ENCODE measurements around the gene LIN7A.
A peak's percentile ranks its signal among the peaks of the same experiment; 100 is the strongest.
"Not testable (repeated sequence)": the region's sequence is repeated elsewhere in the genome, so short reads cannot be mapped to it uniquely, and the experiment has no call there.

LIN7A gene

GRCh38 chr12:80805106-80805505, 132.6 kb downstream of the LIN7A start:
- DNase-seq = no peak

DNA sequence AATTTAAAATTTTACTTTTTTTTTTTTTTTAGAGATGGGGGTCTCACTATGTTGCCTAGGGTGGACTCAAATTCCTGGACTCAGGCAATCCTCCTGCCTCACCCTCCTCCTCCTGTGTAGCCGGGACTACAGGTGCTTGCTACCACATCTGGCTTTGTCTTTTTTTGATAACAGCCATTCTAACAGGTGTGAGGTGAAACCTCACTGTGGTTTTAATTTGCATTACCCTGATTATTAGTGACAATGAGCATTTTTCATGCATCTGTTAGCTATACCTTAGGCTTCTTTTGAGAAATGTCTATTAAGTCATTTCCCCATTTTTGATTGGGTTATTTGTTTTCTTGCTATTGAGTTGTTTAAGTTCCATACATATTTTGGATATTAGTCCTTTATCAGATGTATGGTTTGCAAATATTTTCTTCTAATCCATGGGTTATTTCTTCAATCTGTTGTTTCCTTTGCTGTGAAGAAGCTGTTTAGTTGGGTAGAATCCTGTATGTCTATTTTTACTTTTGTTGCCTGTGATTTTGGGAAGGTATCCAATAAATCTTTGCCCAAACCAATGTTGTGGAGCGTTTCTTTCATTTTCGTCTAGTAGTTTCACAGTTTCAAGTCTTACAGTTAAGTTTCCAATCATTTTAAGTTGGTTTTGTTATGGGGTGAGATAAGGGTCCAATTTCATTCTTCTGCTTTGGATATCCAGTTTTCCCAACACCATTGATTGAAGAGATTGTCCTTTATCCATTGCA, 134.9 kb downstream of the LIN7A start:
- DNase-seq = no peak

DNA sequence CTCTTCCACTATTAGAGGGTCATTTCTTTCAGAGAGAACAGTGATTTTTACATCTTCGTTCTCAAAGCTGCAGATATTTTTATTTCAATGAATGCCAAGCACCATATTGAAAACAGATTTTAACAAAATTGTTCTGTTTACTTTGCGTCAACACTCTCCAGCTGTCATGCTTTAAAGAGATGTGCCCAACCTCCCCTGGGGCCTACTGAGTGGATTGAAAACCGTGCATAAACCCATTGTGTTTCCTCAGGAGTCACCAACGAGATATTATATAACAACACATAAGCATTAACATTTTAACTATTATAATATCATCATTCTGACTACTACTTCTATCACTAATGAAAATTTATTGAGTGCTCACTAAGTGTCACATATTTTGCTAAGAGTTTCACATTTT, 139.5 kb downstream of the LIN7A start:
- peak in 1 of 2 experiments; percentile 23 for DNase-seq

DNA sequence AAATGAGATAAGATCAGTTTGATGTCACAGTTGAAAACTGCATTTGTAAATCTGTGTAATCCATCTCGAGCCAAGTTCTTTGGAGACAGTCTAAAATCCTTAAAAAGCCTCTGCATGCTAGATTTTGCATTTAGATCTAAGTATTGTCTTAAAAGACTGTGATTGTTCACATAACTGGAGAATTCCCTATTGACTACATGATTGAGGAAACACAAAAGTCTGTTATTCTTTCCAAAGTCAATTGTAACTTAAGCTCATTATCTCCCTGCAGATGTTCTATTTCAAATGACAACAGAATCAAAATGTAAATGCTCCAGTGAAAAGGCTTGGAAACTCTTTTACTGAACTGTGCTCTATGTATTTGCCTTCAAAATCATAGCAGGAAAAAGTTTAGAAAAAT, 143.2 kb downstream of the LIN7A start:
- DNase-seq = peak in 1 of 2 experiments; percentile 29

- no peak for DNase-seq
Measured at GRCh38 chr12:80792861-80793260, 144.9 kb downstream of the LIN7A start.

- DNase-seq = no peak
Measured at GRCh38 chr12:80791863-80792262, 145.9 kb downstream of the LIN7A start.

DNA sequence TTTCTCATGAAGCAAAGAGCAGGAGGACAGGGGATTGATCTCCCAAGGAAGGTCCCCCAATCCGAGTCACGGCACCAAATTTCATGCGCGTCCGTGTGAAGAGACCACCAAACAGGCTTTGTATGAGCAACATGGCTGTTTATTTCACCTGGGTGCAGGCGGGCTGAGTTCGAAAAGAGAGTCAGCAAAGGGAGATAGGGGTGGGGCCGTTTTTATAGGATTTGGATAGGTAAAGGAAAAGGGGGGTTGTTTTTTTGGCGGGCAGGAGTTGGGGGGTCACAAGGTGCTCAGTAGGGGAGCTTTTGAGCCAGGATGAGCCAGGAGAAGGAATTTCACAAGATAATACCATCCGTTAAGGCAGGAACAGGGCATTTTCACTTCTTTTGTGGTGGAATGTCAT, 149.3 kb downstream of the LIN7A start:
- not testable (repeated sequence) for DNase-seq

- DNase-seq = not testable (repeated sequence)
Measured at GRCh38 chr12:80782963-80783470, 154.7 kb downstream of the LIN7A start.

DNA sequence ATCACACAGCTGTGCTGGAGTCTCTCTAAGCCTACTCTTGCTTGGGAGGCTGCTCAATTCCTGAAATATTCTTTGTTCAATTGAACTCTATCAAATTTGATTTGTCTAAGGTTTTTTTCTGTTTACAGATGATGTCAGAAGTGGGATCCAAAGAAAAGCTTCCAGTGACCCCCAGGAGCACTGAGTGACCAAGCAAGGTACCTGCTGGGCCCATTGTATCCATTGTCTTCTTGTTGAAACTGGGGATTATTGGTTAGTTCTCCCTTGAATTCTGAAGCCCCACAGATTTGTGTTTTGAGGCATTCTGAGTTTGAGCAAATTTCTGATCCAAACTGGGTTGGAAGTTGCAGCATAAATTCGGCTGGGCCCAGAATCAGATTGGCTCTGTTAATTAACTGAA, 156.4 kb downstream of the LIN7A start:
- DNase-seq = no peak

- DNase-seq = no peak
Measured at GRCh38 chr12:80780746-80781145, 157.0 kb downstream of the LIN7A start.

DNA sequence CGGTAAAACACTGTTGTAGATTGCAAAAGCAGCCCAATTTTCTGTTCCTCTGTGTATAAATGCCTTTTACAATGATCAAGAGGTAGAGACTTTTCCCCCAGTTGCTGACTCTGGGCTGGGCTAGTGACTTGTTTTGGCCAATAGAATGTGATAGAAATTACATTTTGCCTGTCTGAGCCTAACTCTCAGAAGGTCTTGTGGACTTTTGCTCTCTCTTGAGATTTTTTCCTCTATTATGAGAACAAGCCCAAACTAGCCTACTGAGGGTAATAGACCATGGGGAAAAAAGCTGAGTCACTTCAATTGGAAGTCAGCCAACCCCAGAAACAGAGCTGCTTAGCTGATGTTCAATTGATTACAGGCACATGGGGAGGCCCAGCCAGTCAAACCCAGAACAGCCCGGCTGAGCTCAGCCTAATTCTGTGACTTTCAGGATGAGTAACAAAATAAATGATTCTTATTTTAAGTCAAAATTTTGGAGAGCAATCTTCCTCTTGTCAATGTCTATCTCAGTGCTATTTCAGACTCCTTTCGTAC, 159.7 kb downstream of the LIN7A start:
- DNase-seq = peak in 1 of 2 experiments; percentile 67

GRCh38 chr12:80777587-80777986, 160.1 kb downstream of the LIN7A start:
- DNase-seq = no peak

- DNase-seq = no peak
Measured at GRCh38 chr12:80776706-80777105, 161.0 kb downstream of the LIN7A start.

DNA sequence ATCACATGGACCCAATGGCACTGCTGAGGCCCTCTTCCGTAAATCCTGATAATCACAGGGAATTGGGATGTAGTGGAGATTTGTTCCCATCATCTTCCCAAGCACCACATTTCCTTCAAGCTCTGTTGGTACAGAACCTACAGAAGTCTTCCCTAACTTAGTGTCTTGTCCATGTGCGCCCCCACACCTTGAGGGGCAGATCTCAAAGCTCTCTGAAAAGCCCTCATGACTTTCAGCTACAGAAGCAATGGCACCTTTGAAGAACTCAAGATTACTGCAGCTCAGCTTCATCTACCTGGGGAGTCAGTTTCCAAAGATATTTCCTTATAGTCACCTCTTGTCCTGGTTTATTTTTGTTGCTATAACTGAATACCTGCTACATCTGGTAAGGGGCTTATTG, 166.8 kb downstream of the LIN7A start:
- no peak for DNase-seq

DNA sequence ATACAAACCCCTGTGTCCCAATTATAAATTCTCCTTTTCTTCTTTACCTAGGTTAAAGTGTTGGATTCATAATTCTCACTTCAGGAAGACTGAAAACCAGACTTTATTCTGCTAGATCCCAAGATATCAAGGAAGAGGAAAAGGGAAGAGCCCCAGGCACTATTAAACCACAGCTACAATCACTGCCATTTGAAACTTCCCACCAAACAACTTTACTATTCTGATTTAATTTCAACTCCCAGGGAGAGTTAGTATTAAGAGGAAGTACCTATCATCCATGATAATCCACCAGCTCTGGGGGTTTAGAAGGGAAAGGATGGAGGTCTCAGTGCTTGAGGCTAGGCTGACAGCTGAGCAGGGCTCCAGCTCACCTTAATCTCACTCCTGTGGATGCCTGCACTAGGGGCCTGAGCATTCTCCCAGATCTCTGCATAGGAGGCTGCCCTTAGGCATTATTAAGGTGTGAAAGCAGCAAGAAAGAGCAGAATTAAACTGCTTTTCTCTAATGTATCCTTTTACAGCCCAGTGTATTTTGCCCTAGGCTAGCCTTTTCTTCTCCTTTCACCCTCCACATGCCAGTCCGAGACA, 168.1 kb downstream of the LIN7A start:
- DNase-seq = no peak

DNA sequence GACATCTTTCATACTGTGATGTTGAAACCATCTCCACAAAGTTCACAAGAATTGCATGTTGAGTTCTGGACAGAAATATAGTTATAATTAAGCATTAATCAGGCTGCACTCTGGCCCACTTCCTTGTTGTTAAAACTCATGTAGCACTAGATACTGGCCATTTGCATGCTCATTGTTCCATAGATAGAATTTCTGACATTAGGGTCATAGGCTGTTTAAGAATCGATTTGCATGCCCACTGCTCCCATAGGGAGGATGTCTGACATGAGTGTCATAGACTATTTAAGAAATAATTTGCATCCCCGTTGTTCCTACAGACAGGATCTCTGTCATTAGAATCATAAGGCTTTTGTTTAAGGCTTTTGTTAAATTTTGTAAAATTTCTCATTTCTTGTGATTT, 170.8 kb downstream of the LIN7A start:
- DNase-seq = no peak

DNA sequence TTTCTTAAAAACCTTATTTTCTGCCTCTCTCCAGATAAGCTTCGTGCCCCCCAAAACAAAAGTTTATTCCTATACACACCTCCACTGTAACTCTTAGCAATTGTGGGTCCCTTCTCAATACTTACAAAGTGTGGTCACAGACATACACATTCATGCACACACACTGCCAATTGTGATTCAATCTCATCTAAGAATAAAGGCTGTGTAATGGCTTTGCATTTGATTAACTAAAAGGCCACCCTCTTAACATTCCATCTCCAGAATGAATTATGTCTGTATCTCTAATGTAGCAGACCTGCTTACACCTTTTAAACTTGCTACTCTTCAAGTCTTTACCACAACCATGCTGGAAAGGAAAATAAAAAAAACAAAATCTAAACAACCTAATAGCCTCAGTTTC, 171.5 kb downstream of the LIN7A start:
- DNase-seq = no peak

DNA sequence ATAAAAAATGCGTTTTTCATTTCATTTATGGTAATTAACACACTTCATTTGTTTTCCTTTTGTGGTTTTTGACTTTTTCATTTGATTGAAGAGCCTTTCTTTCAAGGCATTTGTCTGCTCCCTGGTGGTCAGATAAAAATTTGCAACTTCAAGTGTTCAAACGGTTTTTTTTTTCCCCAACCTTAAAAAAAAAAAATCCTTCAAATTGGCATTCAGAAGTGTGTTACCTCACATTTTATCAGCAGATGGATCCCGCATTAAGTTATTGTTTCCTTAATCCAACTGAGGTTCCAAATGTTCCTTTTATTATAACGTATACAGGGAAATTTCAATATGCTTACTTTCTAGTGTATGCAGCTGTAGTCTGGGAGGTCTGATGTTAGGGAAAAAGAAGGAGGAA, 173.9 kb downstream of the LIN7A start:
- no peak for DNase-seq

- DNase-seq = no peak
Measured at GRCh38 chr12:80761838-80762237, 175.9 kb downstream of the LIN7A start.

DNA sequence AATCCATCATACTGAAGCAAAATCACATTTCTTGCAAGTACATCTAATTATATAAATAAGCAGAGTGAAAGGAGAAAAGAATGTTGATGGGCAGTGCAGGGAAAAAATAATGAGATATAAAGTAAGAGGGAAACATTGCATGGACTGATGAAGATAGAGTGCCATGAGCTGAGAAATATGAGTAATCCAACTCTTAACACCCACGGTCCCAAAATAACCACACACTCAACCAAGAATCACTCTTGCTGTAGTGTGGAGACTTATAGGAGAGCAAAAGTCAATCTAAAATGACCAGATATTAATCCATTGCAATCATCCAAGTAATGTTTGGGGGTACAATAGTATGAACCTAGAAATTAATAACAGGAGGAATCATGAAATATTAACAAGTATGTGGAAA, 180.9 kb downstream of the LIN7A start:
- no peak for DNase-seq

DNA sequence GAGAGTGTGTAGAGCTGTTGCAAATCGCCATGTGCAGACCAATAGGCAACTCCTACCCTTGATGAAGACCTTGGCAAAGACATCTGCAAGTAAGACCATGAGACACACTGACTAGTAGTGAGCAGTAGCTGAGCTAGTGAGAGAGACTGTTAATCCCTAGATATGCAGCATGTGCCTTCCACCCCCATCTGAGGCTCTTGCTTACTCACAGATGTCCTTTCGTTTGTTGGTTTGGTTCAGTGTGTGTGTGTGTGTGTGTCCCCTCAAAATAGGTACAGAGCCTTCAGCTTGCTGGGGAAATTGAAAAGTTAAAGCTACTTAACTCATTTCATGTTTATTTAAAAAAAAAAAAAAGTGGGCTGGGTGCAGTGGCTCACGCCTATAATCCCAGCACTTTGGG, 183.5 kb downstream of the LIN7A start:
- no peak for DNase-seq

- DNase-seq = no peak
Measured at GRCh38 chr12:80752464-80752863, 185.3 kb downstream of the LIN7A start.

- no peak for DNase-seq
Measured at GRCh38 chr12:80749456-80749855, 188.3 kb downstream of the LIN7A start.

DNA sequence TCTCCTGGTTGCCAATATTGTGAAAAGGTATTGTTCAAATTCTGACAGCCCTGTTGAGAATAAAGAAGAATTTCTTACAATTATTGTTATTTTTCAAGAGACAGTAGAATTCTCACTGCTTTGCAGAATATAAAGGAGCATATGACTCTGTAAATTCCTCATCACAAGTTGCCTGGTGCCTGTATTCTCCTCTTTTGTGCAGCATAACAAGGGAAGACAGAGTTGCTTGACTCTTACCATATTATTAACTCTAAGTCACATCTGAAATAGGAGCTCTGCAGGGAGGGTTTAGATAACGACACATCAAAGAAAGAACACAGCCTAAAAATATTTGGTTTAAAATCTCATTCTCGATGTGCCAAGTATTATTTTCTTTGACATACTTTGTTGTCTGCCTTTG, 189.9 kb downstream of the LIN7A start:
- DNase-seq = no peak

Data from NCI-H1930 (cell line).